ENCODE measurements around the gene CNTNAP1.
A peak's percentile ranks its signal among the peaks of the same experiment; 100 is the strongest.

Gene CNTNAP1

DNA sequence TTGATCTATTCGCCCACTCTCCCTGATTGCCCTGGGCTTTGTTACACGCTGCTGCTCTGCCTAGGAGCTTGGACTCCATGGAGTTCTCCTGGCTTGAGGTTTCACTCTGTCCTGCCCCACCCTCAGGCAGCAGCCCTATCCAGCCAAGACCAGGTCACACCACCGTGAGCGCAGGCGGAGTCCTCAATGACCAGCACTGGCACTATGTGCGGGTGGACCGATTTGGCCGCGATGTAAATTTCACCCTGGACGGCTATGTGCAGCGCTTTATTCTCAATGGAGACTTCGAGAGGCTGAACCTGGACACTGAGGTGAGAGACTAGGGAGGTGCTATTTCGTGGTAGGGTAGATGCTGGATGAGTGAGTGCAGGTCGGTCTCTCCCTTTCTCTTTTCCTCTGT lies 3.5 kb downstream of the CNTNAP1 start:
- FAIRE-seq = no peak
- no peak for DNase-seq (ENCODE audit: low spot score)

GRCh38 chr17:42686520-42687128 lies 4.3 kb downstream of the CNTNAP1 start:
- no peak for FAIRE-seq

DNA sequence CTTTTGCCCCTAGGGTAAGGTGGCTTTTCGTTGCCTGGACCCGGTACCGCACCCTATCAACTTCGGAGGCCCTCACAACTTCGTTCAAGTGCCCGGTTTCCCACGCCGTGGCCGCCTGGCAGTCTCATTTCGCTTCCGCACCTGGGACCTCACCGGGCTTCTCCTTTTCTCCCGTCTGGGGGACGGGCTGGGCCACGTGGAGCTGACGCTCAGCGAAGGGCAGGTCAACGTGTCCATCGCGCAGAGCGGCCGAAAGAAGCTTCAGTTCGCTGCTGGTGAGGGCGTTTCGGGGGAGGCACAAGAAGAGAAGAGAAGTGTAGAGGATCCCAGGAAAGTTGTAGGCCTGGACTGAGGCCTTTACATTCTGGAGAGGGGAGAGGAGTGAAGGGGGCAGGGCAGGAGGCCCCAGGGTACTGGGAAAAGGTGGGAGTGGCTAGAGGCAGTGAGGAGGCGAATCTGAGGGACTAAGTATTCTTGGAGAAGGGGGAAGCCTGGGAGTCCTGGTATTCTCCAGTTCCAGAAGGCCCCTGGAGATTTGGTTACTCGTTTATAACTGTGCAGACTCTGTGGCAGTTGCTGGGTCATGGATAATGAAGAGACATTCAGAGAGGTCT lies 5.5 kb downstream of the CNTNAP1 start:
- DNase-seq (ENCODE audit: low spot score) = no peak
- no peak for FAIRE-seq

More at GRCh38 chr17:42686520-42687128, 4.3 kb downstream of the CNTNAP1 start:
- no peak for DNase-seq (ENCODE audit: low spot score)

DNA sequence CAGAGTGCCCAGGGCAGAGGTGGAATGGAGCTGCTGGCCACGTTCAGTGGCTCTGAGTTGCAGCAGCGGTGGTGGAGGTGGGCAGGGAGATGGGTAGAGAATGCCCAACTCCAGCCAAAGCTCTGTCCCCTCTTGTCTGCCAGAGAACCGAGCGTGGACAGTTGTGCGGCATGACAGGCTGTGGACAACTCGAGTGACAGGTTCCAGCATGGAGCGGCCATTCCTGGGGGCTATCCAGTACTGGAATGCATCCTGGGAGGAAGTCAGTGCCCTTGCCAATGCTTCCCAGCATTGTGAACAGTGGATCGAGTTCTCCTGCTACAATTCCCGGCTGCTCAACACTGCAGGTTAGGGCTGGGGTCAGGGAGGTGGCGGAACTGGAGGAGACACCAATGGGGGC lies 8.3 kb downstream of the CNTNAP1 start:
- DNase-seq (ENCODE audit: low spot score) (no peak), FAIRE-seq (no peak)

GRCh38 chr17:42691021-42691545 lies 8.8 kb downstream of the CNTNAP1 start:
- no peak for FAIRE-seq

GRCh38 chr17:42692489-42692888 lies 10.2 kb downstream of the CNTNAP1 start:
- no peak for FAIRE-seq

More at GRCh38 chr17:42691021-42691545, 8.8 kb downstream of the CNTNAP1 start:
- no peak for DNase-seq (ENCODE audit: low spot score)

DNA sequence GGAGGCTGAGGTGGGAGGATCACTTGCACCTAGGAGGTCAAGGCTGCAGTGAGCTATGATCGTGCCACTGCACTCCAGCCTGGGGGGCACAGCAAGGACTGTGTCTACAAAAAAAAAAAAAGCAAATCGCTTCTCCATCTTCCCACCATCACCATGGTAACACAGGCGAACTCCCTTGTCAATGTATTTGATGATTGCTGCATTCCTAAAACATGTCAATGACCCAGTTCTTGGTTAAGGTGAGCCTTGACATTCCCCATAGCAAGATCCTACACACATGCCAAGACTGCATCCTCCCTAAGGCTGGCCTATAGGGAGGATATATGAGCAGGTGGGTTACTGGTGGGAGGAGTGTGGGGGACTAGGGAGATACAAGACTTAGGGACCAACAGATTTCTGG lies 12.2 kb downstream of the CNTNAP1 start:
- DNase-seq (ENCODE audit: low spot score) = no peak
- no peak for FAIRE-seq

More at GRCh38 chr17:42692489-42692888, 10.2 kb downstream of the CNTNAP1 start:
- DNase-seq (ENCODE audit: low spot score) = no peak

DNA sequence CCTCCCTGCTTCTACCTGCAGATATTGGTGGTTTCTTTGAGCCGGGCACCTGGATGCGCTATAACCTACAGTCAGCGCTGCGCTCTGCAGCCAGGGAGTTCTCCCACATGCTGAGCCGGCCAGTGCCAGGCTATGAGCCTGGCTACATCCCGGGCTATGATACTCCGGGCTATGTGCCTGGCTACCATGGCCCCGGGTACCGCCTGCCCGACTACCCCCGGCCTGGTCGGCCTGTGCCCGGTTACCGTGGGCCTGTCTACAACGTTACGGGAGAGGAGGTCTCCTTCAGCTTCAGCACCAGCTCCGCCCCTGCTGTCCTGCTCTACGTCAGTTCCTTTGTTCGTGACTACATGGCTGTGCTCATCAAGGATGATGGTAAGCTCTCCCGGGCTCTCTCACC lies 13.2 kb downstream of the CNTNAP1 start:
- FAIRE-seq = no peak
- no peak for DNase-seq (ENCODE audit: low spot score)

DNA sequence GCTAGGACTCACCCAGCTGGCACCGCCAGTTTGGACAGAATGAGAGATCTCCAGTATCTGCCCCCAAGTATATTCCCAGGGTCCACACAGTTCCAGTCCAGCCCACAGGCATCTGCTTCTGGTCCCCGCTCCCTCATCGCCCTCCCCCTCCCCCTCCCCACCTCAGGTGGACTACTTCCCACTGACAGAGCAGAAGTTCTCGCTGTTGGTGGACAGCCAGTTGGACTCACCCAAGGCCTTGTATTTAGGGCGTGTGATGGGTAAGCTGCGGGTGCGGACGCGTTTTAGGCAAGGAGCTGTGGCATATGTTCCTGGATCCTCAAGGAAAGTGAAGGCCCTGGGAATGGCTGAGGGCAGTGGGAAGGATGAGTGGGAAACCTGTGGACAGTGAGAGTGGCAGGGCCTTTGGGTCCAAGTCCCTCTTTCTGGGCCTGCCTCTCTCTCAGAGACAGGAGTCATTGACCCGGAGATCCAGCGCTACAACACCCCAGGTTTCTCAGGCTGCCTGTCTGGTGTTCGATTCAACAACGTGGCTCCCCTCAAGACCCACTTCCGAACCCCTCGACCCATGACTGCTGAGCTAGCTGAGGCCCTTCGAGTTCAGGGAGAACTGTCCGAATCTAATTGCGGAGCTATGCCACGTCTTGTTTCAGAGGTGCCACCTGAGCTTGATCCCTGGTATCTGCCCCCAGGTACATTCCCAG lies 14.9 kb downstream of the CNTNAP1 start:
- FAIRE-seq = no peak
- DNase-seq (ENCODE audit: low spot score) = no peak

- no peak for FAIRE-seq
- peak; percentile 68 for DNase-seq (ENCODE audit: low spot score)
These were observed 16.5 kb downstream of the CNTNAP1 start for GRCh38 chr17:42698736-42699414.

- DNase-seq (ENCODE audit: low spot score) (no peak), FAIRE-seq (no peak)
These were observed 17.0 kb downstream of the CNTNAP1 start for GRCh38 chr17:42699415-42699740.

DNA sequence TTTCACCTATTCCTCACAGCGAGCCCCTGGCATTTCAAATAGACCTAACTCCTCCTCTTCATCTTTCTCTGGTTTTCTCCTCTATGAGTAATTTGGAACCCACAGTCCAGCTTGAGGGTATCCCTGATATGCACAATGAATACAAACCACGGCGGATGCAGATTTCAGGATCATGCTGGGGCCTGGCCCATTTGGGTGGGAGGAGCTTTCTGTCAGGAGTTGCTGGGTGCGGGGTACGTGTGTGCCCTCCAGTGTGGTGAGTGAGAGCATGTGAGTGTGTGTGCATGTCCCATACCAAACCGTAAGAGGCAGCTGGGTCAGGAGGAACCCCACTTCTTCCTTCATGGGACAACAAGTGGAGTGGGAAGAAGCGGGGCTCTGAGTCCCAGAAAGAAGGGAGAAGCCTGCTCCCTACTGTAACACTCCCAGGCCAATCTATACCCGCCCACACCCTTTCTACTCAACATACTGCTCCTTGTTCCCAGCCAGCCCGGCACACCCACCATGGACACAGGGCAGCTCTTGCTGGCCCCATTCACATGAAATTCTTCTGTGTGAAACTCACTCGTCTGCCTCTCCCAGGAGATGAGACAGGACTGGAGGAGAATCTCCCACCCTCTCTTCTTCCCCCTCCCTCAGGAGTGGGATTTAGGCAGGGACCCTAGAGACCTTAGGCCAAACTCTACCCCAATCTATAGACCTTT lies 18.4 kb downstream of the CNTNAP1 start:
- no peak for FAIRE-seq
- no peak for DNase-seq (ENCODE audit: low spot score)

DNA sequence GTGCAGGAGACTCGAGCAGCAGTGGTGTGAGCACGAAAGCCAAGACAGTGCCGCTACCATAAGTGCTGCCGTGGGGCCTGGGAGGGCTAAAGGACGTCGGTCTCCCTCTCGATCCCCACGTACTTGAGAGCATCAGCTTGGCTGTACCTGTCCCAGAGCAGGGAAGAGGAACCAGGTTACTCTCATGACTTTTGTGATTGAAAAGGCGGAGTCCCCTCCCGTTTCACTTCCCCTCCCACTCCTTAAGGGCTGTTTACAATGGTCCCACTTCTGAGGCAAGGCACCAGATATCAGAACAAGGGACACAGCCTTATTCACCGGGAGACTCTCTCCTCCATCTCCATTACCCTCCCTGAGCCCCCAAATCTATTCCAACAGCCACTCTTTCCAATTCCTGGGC lies 20.1 kb downstream of the CNTNAP1 start:
- no peak for FAIRE-seq

DNA sequence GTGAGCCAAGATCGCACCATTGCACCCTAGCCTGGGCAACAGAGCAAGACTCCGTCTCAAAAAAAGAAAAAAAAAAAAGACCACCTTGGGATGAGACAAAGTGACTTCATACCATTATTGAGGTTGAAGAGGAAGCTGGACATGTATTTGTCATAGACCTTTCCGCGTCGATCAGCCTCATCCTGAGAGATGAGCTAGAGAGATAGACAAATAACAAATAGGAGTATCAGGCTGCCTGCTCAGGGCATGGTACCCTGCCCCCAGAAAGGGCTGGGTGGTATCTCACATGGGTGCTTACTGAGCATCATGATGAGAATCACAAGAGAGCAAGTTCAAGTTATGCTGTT lies 22.1 kb downstream of the CNTNAP1 start:
- DNase-seq (ENCODE audit: low spot score) = no peak
- FAIRE-seq = no peak

More for the DNA sequence above, 20.1 kb downstream of the CNTNAP1 start:
- DNase-seq (ENCODE audit: low spot score) = no peak

GRCh38 chr17:42704837-42705494 lies 22.6 kb downstream of the CNTNAP1 start:
- DNase-seq (ENCODE audit: low spot score) (no peak), FAIRE-seq (no peak)

DNA sequence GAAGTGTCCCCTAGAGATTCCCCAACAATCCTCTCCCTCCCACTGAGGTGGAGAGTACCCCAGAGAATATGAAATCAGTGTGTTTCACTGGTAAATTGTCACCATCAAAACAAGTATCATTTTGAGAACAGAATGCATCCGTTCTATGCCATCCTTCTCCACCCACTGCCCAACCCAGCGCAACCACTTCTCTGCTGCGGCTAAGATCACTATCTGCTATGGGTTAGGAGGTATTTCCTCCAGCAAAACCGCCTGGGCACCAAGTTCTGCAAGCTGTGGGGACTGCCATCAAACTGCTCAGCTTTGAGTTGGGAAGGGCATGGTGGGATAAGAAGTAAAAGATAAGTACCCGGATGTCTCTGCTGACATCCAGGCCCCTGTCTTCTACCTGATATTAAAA lies 24.4 kb downstream of the CNTNAP1 start:
- DNase-seq (ENCODE audit: low spot score) = no peak
- FAIRE-seq = no peak

GRCh38 chr17:42708588-42708987 lies 26.3 kb downstream of the CNTNAP1 start:
- DNase-seq (ENCODE audit: low spot score) (no peak), FAIRE-seq (no peak)

DNA sequence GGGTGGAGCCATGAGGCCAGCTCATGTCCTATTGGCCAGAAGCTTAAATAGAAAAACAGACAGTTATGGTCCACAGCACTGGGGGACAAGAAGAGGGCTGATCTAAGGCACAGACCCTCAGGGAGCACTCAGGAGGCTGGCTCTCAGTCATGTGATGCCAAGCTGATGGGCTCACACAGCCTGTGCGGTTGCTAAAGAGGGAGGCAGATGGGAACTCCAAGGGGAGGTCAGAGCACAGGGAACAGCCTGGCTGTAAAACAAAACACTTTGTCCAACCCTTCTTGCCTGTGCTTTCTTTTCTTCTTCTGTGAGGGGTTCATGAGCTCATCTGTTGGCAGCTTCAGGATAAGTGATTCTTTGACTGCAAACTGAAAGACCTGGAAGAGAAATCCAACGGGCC lies 27.2 kb downstream of the CNTNAP1 start:
- DNase-seq (ENCODE audit: low spot score) = no peak
- no peak for FAIRE-seq

DNA sequence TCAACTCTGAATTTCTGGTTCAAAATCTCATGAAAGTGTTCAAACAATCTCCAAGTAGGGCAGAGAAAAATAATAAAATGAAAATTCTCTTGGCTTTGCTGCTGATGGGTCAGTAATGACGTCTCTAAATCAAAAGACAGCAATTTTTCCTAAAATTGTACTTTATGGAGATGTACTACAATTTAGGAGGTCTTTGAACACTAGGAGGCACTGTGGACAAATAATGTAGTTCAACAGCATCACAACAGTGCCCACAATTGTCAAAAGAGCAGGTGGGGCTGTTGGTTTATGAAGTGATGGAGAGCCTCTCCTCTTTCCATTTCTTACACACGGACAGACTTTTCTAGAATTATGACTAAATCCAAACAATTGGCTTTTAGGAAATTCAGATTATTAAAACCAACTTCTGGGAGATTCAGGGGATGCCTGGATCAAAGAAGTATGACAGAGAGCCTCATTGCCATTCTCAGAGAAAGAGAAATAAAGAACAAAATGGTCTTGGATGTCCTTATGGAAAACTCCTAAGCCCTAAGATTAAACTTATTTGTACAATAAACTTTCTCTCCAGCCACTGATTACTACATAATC lies 38.8 kb downstream of the CNTNAP1 start:
- FAIRE-seq (no peak), DNase-seq (ENCODE audit: low spot score) (peak; percentile 61)

DNA sequence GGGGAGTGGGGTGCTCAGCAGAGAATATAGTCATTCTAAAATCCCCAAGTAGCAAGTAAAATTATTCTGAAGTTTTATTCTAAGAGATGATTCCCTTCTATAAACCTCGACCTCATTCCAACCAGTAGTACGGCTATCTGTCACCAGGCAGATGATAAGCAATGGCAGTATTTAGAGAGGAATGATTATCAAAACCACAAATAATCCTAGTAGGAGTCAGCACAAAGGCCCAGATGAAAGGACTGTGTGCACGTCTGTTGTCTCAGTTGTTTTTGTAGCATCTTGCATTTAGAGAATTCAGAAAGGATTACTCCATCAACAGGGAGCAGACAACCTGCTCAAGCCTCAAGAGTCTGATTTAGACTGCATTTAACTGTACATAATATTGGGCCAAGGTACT lies 41.3 kb downstream of the CNTNAP1 start:
- no peak for FAIRE-seq
- DNase-seq (ENCODE audit: low spot score) = no peak

DNA sequence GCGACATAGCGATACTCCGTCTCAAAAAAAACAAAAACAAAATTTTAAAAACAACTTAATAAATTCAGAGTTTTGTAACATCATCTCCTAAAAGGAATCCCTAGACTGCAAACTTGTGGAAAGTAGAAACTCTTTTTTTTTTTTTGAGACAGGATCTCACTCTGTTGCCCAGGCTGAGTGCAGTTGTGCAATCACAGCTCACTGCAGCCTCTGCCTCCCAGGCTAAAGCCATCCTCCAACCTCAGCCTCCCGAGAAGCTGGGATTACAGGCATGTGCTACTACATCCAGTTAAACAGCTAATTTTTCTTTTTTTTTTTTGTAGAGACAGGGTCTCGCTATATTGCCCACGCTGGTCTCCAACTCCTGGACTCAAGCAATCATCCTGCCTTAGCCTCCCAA lies 42.8 kb downstream of the CNTNAP1 start:
- no peak for FAIRE-seq
- no peak for DNase-seq (ENCODE audit: low spot score)
